GM18499 (cell line): ENCODE results near the gene PTGES3.
"Not testable (repeated sequence)": the region's sequence is repeated elsewhere in the genome, so short reads cannot be mapped to it uniquely, and the experiment has no call there.

Experiments used
- ATAC-seq: cut with Tn5 transposase; IDR thresholded peaks from one replicate; pipeline ENCODE4 v1.9.1; 2021; ENCODE audit warnings: moderate number of reproducible peaks; ENCODE audit not compliant: insufficient read depth, unreplicated experiment

PTGES3 gene

GRCh38 chr12:56658921-56659320 is 29.2 kb downstream of the PTGES3 start:
- no peak for ATAC-seq

DNA sequence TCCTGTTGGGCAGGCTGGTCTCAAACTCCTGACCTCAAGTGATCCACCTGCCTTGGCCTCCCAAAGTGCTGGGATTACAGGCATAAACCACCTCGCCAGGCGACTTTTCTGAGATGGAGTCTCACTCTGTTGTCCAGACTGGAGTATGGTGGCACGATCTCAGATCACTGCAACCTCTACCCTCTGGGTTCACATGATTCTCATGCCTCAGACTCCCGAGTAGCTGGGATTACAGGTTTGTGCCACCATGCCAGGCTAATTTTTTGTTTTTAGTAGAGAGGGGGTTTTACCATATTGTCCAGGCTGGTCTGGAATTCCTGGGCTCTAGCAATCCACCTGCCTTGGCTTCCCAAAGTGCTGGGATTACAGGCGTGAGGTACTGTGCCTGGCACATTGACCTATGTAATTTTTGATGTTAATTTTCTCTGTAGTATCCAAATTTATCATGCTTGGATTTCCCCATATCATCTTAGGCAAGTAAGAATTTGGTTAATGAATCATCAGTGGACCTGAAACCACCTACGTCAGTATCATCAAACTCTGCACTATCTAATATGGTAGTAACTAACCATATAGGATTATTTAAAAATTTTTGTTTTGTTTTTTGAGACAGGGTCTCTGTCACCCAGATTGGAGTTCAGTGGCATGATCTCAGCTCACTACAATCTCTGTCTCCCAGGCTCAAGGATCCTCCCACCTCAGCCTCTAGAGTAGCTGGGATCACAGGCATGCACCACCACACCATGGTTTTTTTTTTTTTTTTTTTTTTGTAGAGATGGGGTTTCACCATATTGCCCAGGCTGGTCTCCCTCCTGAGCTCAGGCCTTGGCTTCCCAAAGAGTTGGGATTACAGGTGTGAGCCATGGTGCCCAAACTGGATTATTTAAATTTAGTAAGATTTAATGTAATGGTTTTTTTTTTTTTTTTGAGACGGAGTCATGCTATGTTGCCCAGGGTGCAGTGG is 30.4 kb downstream of the PTGES3 start:
- ATAC-seq = no peak

- ATAC-seq = not testable (repeated sequence)
Observed at GRCh38 chr12:56653781-56654180, 34.3 kb downstream of the PTGES3 start.

- ATAC-seq = not testable (repeated sequence)
Observed at GRCh38 chr12:56648023-56648422, 40.1 kb downstream of the PTGES3 start.

- peak; percentile 99 for ATAC-seq
Observed at GRCh38 chr12:56645717-56646446, 42.2 kb downstream of the PTGES3 start, which contains the start of gene ATP5F1B. Gene ATP5F1B, minus strand, starts transcription at chr12:56645984. Its CDS starts 21 bp downstream, at chr12:56645963.

GRCh38 chr12:56645201-56645716 is 42.8 kb downstream of the PTGES3 start:
- no peak for ATAC-seq

DNA sequence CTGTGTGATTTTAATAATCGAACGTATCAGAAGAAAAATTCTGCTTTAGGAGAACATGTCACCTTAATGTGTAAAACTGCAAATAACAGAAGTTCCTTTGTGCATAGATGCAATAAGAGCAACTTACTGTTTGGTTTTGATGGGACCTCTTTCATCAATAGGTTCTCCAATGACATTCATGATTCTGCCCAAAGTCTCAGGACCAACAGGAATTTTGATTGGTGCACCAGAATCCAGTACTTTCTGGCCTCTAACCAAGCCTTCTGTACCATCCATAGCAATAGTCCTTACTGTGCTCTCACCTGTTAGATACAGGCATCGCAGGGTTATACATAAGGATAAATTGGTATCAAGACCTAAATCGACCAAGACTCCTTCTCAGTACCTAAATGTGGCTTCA is 43.4 kb downstream of the PTGES3 start:
- no peak for ATAC-seq

DNA sequence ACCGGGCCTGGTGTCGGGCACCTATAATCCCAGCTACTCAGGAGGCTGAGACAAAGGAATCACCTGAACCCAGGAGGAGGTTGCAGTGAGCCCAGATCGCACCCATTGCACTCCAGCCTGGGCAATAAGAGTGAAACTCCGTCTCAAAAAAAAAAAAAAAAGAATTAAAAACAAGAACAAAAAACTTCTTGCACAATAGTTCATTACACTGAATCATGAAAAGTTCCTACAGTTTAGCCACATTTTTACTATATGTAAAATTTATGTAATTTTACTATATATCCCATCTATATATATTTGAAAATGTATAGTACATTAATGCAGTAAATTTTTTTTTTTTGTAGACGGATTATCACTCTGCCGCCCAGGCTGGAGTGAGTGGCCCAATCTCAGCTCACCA is 46.9 kb downstream of the PTGES3 start:
- ATAC-seq = no peak

DNA sequence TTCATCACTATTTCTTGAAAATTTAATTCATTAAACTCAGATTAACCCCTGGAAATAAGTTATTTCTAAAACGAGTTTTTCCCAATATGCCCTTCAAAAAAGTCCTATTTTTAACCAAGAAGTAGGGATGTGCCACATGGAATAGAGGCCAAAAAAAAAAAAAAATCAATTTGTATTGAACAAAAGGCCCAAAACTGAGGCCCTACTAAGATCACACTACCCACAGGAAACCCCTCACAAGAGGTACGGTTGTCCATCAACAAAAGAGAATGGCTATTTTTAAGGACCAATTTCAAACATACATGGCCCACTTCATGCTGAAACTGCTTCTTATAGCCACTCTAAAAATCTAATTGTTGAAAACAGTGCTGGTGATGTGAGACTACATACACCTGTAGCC is 50.5 kb downstream of the PTGES3 start:
- ATAC-seq = no peak

GRCh38 chr12:56636675-56637540 is 51.2 kb downstream of the PTGES3 start:
- peak; percentile 38 for ATAC-seq

GRCh38 chr12:56635806-56636674 is 52.0 kb downstream of the PTGES3 start:
- ATAC-seq = peak; percentile 17

GRCh38 chr12:56634837-56635791 is 53.0 kb downstream of the PTGES3 start:
- no peak for ATAC-seq

- ATAC-seq = no peak
Observed at GRCh38 chr12:56634242-56634836, 53.7 kb downstream of the PTGES3 start.

- ATAC-seq = no peak
Observed at GRCh38 chr12:56633468-56634241, 54.4 kb downstream of the PTGES3 start.

GRCh38 chr12:56632701-56633467 is 55.2 kb downstream of the PTGES3 start:
- ATAC-seq = no peak
